HG02798 (cell line): ENCODE data around the gene TMEM134.

ENCODE experiments used
- ATAC-seq: cut with Tn5 transposase; IDR thresholded peaks from one replicate; pipeline ENCODE4 v1.9.1; 2021; ENCODE audit warnings: mild to moderate bottlenecking; ENCODE audit not compliant: unreplicated experiment, poor library complexity

Gene TMEM134

DNA sequence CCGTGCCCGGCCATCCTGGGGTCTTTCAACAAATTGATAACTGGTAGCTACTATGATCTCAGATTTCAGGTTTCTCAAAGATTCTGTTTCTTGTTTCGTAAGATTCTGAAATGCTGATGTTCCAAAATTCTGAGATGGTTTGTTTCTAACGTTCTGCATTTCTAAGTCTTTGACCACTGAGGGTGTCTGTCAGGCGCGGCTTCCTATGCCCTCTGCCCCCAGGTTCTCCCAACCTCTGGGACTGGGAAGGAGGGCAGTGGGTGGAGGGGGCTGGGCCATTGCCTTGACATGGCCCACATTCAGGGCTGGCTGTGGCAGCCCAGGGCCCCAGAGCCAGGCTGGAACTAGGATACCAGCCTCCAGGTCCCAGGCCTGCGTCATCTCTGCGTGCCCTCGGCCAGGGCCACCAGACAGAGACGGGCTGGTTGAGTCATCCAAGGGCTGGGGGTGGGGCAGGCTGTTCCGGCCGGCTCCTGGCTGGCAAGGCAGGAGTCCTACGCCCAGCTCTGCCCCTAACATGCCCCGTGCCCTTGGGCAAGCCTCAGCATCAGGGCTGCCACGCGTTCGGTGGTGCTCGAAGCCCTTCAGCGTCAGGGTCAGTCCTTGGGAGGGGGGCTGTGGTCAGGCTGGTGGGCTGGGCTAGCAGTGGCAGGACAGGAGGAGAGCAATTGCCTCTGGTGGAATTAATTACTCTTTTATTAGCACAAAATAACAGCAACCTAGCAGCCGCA lies 5.2 kb downstream of the TMEM134 start:
- ATAC-seq = no peak

- no peak for ATAC-seq
These were observed 5.9 kb downstream of the TMEM134 start for GRCh38 chr11:67463186-67463585.

DNA sequence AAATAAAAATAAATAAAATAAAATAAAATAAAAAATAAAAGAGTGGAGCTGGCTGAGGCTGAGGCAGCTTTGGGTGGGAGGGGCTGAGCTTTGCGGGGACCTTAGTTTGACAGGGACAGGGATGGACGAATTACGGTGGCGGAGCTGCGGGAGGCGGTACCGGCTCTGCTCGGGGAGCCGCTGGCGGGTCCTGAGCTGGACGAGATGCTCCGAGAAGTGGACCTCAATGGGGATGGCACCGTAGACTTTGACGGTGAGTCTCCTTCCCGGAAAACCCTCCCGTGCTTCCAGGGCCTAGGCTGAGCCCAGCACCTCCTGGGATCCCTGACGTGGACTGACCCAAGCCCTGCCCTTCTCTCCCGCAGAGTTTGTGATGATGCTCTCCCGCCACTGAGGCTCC lies 10.8 kb downstream of the TMEM134 start:
- ATAC-seq = no peak

DNA sequence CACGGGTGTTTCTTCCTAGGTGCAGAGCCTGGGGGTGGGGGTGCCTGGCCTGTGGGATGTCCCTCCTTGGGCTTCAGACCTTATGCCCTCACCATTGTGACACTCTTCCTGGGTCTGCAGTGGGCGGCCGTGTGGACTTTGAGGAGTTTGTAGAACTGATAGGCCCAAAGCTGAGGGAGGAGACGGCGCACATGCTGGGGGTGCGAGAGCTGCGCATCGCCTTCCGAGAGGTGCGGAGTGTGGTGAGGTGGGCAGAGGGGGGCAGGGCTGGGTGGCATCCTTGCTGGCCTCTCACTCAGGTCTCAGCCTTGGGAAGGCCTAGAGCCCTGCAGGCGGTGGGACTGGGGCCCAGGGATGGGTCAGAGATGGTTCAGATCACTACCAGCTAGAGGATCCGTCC lies 11.6 kb downstream of the TMEM134 start:
- no peak for ATAC-seq

DNA sequence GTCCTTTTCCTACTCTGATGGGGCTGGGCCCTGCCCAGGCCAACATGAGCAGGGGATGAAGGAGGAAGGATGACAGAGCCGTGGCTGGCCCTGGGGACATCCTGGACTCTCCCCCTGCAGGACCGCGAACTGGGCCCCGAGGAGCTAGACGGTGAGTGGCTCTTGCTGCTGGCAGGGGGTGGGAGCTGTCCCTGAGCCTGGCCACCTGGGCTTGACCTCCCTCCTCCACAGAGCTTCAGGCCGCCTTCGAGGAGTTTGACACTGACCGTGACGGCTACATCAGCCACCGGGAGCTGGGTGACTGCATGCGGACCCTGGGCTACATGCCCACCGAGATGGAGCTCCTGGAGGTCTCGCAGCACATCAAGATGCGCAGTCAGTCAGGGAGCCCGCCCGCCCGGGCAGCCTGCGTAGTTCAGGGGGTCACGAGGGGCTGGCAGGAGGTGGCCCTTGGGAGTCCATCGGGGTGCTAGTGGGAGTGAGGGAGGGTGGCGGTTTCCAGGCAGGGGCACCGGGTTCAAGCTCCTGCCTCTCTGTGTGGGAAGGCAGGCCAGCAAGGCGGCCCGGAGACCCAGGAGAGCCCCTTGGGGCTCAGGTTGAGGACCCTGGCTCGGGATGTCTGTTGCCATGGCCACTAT lies 12.9 kb downstream of the TMEM134 start:
- no peak for ATAC-seq

DNA sequence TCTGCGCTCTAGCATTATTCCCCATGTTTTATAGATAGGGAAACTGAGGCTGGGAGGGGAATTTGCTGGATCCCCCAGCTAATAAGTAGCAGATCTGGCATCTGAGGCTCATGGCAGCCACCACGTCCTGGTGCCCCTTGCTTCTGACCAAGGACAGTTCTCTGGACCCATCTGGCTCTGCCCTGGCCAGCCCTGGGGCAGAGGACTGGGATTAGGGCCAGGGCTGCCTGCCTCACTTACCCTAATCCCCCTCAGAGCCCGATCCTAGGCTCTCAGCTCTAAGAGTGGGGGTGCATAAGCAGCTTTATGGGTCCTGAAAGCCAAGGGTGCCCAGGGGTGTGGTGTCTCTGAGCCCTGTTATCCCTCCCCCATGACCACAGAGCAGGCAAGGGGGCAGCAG lies 14.0 kb downstream of the TMEM134 start, which contains the start of gene CABP4:
CABP4 (plus strand) TSS at position 301 of the 400 bp plus-strand sequence; CDS start at position 371, 70 bp downstream.
- ATAC-seq = no peak

- ATAC-seq = no peak
These were observed 15.0 kb downstream of the TMEM134 start for GRCh38 chr11:67453816-67454732.

GRCh38 chr11:67452141-67452952 lies 16.7 kb downstream of the TMEM134 start, which contains the start of gene GPR152:
TSS of gene GPR152 (minus strand) at chr11:67452729. CDS start at chr11:67452724, 5 bp downstream.
- ATAC-seq = no peak

- ATAC-seq = no peak
These were observed 17.4 kb downstream of the TMEM134 start for GRCh38 chr11:67451658-67451976.

DNA sequence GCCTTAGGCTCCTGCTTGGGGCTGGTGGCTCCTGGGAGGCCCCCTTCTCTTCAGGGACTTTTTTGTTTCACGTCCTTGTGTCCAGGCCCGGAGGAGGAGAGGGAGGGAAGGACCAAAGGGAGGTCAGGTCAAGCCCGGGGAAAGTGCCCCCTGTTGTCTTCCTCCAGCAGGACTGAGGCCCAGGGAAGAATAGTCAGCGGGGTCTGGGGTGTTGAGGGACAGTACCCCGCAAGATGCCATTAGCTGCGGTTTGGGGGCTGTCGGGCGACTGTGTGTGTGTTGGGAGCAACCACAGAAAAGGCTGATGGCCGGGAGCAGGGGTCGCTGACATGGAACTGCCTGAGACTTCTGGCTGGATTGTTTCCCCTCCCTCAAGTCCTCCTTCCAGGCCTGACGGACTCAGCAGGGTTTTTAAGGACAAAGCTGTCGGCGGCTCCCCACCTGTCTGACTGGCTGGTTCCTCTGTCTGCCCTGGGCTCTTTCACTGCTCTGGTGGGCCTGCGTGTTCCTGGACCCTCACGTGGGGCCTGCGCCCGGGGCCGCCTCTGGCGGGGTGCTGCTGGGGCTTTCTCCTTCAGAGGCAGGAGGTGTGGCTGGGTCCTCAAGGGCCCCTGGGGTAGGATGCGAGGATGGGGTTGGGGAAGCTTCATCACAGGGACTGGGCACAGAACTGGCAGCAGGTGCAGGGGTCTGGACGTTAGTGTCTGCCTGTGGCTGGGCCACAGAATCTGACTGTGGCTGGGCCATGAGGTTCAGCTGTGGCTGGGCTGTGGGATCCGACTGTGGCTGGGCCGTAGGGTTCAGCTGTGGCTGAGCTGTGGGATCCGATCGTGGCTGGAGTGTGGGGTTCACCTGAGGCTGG lies 18.0 kb downstream of the TMEM134 start:
- ATAC-seq = no peak

DNA sequence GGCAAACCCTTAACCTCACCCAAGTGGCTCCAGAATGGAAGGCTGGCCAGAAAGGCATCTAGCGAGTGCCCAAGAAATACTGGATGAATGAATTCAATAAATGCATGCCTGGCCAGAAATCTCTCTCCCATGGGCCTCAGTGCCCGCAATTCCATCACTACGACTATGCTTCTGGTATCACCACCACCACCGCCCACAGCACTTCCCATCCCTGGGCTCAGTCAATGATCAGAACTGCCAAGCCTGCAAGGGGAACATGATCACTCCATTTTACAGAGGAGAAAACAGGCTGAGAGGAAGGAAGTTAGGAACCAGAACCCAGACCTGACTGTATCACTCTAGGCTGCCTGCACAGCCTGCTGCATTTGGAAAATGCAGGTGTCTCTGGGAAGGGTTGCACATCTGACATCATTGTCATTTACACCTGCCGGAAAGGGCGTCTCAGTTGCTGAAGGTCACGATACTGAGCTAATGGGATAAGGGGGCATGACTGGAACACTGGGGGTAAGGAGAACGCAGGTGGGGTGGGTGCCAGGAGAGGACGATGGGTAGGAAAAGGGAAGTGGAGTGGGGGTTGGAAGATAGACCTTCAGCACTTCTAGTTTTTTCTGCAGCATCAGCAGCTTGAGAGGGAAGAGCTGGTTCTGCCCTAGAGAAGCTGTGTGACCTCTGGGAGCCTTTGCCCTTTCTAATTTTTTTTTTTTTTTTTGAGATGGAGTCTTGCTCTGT lies 19.8 kb downstream of the TMEM134 start:
- ATAC-seq = no peak

DNA sequence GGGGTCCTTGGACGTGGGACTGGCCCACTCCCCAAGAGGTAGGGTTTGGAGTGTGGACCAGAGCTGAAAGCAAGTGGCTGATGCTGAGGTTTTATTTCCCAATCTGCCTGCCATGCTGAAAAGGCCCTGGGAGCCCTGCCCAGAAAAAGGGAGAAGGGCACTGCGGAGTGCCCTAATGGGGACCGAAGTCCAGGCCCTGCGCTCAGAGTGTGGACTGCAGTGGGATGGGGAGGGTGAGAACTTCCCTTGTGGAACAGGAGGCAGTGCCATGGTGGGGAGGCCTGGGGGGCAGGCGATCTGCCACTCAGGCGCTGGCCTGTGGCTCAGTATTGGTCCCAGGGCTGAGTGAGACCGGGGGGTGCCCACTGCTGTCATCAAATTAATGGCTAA lies 20.8 kb downstream of the TMEM134 start:
- ATAC-seq = no peak

DNA sequence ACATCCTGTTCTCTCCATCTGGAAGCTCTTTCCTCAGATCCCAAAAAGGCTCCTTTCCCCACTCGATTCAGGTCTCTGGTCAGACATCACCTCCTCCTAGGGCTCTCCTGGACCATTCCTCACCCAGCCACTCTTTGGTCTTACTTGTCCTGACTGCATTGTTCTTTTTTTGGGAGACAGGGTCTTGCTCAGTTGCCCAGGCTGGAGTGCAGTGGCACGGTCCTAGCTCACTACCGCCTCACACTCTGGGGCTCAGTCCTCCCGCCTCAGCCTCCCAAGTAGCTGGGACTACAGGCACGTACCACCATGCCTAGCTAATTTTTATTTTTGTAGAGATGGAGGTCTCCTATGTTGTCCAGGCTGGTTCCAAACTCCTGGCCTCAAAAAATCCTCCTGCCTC lies 23.5 kb downstream of the TMEM134 start:
- no peak for ATAC-seq

GRCh38 chr11:67442504-67443404 lies 26.3 kb downstream of the TMEM134 start:
- ATAC-seq = no peak

DNA sequence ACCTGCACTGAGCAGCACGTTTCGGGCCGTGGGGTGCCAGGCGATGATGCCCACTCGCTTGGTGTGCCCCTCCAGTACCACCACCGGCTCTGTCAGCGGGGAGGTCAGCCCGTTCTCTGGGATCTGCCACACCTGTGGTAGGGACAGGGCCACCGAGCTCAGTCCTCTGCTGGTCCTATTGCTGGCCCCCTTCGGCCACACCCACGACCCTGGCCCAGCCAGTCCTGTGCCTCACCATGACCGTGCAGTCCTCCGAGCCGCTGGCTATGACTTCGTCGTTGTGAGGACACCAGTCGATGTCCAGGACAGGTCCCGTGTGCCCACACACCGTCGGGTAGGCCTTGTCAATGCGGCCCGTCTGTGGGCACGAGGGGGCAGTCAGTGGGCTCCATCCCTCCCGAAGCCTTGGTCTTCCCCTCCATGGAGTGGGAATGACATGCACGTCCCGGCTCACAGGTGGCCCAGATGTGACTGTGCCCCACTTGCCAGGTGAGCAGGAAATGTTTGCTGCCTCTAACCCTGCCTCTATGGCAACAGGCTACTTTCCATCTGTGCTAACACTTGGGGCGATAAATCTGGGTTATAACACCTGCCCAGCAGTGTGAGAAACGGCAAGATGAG lies 27.2 kb downstream of the TMEM134 start:
- ATAC-seq = no peak

GRCh38 chr11:67441098-67441563 lies 27.9 kb downstream of the TMEM134 start:
- no peak for ATAC-seq
